Forelimb muscle (tissue), 1 donor: ENCODE results near the gene SLC39A11. TPM values are rescaled to one million over a fixed set of nuclear protein-coding genes. Genes with fewer than 3 reads are reported as not detected.
"Not testable (repeated sequence)": the region's sequence is repeated elsewhere in the genome, so short reads cannot be mapped to it uniquely, and the experiment has no call there.

Experiments used
- DNase-seq: peaks from one replicate; pipeline ENCODE4 v3.0.0-alpha.2; 2013; ENCODE audit warnings: low read depth
- polyA plus RNA-seq: library from polyadenylated mRNA; unstranded; fragments of 120-200 nt; gene quantifications from one replicate; pipeline ENCODE4 v1.2.1, GENCODE V29; 2013; ENCODE audit not compliant: insufficient read length

SLC39A11 gene
- polyA plus RNA-seq, 1 donor: 11.9 TPM

DNA sequence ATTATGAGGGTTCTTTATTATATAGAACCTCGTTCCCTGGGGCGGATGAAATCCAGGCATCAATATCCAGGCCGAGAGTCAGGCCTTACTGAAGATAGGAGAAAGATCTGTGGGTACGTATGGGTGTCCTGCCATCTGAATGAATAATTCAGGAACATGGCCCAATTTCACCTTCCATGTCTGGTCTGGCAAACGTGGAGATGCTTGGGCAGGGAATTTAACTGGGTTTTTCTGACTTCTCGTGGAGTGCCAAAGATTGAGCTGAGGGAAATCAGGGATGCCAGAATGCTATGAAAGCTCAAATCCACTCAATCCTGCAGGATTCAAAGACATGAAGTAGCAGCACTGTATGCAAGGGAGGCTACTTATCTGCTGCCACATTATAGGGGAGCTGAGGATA is 302.8 kb downstream of the SLC39A11 start:
- no peak for DNase-seq

DNA sequence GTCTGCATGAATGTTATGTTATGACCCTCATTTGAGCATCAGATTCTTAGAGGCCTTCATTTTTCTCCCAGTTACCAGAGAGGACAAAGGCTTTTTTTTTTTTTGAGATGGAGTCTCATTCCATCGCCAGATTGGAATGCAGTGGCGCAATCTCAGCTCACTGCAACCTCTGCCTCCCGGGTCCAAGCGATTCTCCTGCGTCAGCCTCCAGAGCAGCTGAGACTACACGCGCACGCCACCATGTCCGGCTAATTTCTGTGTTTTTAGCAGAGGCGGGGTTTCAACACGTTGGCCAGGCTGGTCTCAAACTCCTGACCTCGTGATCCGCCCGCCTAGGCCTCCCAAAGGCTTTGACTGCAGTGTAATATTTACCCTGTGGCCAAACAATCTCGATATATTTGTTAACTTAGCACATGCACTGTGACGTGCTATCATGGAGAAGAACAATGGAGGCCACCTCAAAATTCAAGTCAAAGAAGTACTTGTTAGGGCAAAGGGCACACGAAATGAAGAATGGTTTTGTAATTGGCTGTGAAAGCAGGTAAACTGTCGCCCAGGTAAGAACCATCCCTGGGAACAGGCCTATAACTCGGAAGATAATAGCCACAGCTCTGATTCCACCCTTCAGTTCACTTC is 303.4 kb downstream of the SLC39A11 start:
- no peak for DNase-seq

DNA sequence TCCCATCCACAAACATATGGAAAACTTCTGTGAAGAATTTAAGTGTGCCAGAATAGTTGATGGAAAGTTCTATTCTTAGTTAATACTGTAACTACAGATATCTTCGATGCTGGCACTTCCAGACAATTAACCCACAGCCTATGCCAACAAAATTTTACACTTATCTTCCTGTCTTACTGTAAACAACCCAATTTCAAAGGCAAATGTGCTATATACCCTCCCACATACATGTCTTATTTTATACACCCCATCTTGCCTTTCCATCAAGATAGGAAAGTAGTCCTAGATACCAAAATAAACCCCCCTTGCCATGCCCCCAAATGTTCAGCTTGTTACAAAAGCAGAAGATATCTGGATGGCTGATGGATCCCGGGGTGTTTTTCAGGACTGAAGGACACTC is 306.3 kb downstream of the SLC39A11 start:
- no peak for DNase-seq

DNA sequence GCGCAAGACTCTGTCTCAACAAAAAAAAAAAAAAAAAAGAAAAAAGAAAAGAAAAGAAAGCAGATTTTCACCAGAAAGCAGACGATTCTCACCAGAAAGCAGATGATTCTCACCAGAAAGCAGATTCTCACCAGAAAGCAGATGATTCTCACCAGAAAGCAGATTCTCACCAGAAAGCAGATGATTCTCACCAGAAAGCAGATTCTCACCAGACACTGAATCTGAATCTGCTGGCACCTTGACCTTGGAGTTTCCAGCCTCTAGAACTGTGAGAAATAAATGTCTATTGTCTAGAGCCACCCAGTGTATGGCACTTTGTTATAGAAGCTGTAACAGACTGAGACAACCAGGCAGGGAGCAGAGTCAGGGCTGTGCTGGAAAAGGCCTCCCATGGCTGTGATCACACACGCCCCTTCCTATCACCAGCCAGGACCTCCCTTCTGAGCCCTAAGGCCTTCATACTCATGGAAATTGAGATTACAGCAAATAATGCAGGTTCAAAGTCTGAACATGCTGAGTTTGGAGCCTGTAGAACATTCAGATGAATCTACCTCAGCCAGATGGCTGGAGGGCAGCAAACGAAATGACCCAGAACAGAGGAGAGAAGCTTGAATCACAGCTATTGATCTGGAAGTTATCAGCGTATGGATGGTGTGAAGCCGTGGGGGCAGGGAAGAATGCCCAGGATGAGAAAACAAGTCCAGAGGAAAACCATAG is 309.3 kb downstream of the SLC39A11 start:
- no peak for DNase-seq

DNA sequence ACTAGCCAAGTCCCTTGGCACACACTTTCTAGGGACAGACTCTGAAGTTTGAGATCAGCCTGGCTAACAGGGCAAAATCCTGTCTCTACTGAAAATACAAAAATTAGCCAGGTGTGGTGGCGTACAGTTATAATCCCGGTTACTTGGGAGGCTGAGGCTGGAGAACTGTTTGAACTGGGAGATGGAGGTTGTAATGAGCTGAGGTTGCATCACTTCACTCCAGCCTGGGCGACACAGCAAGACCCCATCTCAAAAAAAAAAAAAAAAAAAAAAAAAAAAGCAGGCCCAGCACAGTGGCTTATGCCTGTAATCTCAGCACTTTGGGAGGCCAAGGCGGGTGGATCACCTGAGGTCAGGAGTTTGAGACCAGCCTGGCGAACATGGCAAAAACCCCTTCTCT is 310.1 kb downstream of the SLC39A11 start:
- DNase-seq: not testable (repeated sequence)

DNA sequence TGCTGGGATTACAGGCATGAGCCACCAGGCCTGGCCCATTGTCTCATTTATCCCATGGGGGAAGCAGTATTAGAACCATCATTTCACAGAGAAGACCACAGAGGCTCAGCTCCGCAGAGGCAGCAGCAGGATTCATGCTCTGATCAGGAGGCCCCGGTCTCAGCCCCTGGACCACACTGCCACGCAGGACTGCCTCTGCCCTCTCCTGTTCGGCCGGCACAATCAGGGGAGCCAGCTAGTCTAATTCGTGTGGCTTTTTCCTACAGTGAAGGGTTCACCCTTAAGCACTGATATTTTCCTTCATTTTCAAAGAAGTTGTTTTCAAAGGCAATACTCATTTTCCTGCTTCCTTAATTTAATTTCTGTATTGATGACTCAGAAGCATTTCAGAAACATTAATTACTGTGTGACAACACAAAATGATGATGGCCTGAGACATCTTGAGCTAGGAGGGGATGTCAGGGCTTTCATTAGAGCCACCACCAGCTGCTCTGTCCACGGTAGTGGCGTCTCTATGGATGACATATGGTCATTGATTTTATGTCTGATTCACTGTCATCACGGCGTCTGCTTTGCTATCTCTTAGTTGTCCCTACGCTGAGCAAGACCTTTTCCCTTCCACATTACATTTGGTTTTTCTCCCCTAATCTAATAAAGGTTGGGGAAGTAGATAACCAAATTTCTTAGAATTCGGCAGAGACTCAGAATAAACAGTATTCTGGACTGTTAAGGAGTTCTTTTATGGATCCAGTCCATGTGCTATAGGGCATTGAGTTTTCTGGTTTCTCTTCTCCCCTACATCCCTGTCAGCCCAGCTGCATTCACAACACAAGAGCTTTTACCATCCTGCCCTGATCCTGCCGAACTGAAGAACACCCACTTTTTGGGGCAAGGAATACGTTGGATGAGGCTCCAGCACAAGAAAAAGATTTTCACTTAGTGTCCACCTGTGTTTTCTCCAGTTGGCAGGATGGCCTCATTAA is 314.0 kb downstream of the SLC39A11 start:
- DNase-seq: no peak

DNA sequence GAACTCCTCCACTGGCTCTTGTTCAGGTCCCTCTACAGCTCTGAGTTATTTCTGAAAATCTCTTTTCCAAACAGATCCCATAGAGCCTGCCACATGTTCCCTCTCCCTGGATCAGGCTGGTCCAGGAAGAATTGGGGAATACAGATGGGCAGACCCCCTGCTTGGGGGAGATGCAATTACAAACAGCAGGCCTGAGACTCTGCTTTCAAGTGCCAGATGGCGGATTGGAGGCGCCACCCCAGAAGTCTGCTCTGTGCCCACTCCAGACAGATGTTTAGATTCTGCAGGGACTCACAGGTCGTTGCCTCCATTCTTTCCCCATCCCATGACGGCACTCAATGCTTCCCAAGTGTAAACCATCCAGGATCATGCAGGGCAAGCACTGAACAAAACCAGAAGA is 316.6 kb downstream of the SLC39A11 start:
- DNase-seq: no peak

DNA sequence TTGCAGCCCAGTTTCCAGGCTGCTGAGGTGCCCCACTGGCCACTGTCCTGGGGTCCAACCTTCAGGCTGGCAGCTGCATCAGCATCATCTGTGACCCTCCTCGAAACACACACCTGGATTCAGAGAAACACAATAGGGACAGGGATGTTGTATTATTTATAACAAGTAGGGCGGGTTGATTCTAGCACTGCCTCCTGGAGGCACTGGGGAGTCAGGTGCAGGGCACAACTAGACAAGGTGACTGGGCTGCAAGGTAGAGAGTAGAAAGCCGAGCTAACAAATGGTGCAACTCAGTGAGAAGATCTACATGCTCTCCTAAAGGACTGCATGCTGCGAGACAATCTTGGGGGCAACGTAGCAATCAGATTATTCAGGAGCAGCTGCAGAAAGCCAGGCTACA is 317.3 kb downstream of the SLC39A11 start:
- DNase-seq: no peak

DNA sequence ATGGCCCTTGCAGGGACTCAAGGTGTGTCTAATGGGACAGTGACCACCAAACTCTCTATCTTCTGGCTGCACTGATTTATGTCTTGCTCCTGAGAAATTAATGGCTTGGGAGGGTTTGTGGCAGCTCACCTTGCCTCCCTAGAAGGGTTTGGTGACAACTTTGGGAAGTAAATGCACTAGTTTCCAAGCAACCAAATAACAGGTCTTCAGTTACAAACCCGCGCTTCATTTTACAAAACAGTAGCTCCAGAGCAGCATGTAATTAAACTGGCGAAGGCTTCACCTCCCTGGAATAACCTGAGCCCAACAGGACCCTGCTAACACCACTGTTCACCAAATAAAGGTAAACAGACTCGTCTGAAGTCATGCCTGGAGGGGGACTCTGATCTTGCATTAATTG is 318.3 kb downstream of the SLC39A11 start:
- no peak for DNase-seq

DNA sequence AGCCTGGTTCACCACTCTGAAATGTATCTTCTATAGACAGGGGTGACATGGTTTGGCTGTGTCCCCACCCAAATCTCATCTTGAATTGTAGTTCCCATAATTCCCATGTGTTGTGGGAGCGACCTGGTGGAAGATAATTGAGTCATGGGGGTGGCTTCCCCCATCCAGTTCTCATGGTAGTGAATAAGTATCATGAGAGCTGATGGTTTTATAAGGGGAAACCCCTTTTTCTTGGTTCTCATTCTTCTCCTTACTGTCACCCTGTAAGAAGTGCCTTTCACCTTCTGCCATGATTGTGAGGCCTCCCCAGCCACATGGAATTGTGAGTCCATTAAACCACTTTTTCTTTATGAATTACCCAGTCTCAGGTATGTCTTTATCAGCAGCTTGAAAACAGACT is 319.3 kb downstream of the SLC39A11 start:
- not testable (repeated sequence) for DNase-seq

DNA sequence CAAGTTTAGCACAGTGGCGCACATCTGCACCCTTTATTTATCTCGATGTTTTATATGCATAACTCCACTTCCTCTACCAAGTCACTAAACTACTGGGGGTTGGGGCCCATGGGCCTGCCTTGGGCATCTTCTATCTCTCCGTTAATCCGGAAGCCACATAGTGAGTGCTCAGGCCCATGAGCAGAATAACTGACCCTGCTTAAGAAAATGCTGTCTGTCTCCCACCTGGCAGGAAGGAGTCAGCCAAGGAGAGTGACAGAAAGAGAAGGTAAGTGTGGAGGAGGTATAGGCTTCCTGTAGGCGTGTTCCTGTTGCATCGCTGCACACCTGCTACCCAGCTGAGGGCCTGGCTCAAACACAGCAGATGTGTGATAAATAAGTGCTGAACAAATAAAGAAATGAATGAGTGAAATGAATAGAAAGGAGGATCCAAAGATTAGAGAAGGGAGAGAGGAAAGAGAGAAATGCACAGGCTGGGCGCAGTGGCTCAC is 320.1 kb downstream of the SLC39A11 start:
- DNase-seq: no peak

DNA sequence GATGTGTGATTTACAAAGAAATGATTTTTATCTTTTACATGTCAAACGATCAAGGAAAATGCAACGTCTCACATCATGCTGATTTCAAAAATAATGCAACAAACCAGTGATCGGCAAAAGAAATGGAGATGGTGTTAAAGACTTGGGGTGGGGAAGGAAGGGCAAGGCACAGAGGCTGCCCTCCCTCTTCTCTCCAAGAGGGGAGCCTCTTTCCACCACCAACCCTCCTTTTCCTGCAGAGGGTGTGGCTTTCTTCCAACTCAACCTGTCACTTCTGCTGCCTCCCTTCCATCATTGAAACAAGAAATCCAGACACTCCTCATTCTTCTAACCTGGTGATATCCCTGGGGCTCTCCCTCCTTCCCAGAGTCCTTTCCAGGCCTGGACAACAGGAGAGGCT is 320.8 kb downstream of the SLC39A11 start:
- no peak for DNase-seq

DNA sequence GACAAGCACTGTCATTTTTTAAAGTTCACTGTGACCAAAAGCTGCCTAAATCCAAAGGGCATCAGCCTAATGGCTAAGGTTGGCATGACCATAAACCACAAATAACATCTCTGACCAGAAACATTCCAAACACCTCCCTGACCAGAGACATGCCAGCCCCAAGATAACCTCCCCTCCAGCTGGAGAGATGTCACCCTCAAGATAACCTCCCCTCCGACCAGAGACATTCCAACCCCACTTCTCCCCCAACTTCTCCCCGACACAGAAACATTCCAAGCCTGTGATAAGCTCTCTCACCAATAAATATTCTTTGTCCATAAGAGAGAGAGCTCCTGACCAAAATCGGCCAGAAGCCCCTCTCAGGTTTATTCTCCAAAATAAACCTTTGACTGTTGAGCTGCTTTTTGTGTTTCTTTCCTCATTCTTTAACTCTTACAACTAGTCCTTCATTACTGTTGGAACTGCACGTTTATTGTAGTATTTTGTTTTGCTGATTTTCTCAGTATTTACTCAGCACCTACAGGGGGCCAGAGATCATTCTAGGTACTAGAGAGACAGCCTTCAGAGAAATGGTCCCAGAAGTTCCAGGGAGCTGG is 325.6 kb downstream of the SLC39A11 start:
- no peak for DNase-seq

DNA sequence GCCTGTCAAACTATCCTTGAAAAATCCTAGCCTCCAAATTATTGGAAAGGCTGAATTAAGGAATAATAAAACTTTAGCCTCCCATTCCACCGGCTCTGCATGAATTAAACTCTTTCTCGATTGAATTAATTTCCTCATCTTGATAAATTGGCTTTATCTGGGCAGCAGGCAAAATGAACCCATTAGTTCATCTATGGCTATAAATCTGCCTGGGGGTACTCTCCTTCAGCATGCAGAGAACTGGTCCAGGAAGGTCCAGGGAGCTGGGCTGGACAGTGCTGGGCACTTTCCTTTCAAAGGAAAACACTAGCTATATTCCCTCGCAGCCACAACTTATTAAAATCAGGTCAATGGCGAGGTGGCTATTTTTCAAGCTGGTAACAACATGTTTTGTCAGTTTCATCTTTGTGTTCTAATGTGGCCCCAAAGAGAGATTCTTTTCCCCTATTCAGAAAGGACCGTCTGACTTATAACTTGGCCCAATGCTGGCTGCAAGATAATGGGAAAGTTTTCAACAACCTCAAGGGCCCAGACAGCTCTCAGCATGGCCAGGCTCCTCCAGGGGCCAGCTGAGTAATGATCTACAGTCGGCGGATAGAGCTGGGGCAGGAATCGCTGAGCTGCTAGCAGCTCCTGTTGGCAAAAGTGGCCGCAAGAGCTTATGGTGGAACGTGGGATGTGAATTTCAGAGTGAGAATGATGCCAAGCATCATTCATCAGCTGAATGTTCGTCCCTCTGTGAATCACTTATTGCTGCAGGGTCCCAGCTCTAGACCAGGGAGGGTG is 326.9 kb downstream of the SLC39A11 start:
- DNase-seq: no peak

DNA sequence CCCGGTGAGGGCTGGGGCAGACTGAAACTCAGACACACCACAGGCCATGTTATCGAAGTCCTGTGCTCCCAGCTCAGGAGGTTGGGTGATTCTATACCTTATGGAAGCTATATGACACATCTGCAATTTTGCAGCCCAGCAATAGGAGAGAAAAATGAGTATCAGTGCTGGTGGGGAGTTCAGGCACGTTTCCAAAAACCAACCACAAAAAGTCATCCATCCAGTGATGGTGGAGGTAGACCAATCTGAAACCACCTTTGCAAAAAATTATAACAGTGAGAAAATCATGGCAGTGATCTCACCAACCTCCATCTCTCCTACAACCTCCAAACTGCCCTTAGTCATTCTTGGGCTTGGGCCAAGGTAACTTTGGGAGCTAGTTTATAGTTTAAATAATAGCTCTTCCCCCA is 327.9 kb downstream of the SLC39A11 start:
- no peak for DNase-seq

DNA sequence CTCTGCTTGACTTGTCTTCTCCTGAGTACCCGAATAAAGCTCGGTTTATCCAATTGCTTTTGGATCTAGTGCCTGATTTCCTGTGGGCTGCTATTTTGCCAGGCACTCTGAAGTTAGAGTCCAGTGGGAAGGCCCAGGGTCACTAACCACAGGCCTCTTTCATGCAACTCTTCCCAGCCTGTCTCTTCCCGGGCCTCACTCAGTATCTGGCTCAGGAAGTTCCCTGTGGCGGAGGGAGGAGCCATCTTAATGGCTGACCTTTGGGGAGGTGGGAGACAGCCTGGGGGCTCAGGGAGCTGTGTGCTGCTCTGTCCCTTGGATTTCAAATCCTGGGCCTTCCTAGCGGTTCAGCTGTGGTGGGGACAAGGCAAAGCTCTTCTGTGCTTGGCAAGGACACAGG is 328.5 kb downstream of the SLC39A11 start:
- DNase-seq: no peak

DNA sequence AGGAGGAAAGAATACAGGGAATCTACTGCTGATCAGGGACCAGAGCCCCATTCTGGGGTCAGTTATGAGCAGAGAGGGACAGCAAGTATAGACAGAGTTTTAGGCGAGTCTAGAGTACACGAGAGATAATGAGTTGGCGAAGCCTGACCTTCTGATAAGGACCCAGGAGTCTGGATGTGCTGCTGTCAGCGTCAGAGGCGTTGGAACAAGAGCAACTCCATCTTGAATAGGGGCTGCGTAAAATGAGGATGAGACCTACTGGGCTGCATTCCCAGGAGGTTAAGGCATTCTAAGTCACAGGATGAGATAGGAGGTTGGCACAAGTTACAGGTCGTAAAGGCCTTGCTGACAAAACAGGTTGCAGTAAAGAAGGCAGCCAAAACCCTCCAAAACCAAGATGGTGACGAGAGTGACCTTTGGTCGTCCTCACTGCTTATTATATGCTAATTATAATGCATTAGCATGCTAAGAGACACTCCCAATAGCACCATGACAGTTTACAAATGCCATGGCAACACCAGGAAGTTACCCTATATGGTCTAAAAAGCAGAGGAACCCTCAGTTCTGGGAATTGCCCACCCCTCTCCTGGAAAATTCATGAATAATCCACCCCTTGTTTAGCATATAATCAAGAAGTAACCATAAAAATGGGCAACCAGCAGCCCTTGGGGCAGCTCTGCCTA is 330.5 kb downstream of the SLC39A11 start:
- not testable (repeated sequence) for DNase-seq

DNA sequence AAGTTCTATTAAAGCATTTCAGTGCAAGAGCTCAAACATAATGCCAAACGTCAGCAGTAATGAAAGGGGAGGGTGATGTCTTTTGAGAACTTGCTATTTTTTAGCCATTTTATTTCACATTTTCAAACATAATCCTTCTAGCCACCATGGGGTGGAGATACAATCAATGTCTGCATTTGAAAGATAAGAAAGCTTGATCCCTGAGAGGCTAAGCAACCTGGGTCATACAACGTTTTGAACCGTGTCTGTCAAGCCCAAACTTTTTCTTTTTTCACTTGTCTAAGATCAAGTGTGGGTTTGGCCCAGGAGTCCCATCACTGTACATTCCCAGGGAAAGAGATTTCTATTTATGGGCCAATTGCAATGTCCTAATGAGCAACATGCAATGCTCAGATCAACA is 331.1 kb downstream of the SLC39A11 start:
- DNase-seq: no peak

DNA sequence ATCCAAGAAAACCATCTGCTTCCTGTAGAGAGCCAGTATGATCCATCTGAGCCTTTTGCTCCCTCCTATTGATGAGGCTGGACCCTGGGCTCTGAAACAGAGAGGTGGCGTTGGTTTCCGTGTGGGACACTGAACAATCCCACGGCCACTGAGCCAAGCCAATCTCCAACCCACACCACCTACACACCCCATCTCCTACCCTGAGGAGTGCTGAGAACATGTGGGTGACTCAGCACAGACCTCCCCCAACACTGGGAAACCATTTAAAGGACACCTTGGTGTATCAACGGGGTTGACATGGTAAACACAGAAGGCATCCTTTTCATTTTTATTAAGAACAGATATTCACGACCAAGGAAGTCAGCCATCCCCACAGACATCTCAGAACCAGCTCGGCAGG is 332.1 kb downstream of the SLC39A11 start:
- DNase-seq: no peak

DNA sequence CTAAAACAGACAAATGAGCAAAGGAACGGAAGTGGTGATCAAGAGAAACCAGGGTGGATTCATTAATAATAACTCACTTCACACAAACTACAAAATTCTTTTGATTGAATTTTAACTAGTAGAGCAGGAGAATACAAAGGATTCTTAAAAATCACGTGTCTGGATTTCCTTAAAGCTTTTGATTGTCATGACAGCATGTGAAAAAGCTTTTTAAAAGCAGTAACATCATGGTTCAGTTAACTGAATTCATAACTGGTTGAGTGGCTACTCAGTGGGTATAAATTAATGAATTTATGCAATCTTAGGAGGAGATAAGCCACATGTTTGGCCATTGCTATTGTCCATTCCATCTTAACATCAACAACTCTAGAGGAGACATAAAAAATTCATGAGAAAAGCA is 333.2 kb downstream of the SLC39A11 start:
- no peak for DNase-seq
